T47D (cell line): ENCODE data around the gene FSCB.
"Not testable (repeated sequence)": the region's sequence is repeated elsewhere in the genome, so short reads cannot be mapped to it uniquely, and the experiment has no call there.

Source experiments
- DNase-seq, 2 experiments: peaks; one replicate each; pipeline versions ENCODE4 v3.0.0 to v3.0.0-alpha.2; 2011 to 2012; ENCODE audit warnings: low read depth in 1 of 2, low spot score in 1 of 2
- JUND ChIP-seq: IDR thresholded peaks from 2 replicates; pipeline ENCODE4 v1.6.1; 2012; ENCODE audit warnings: low read depth
- in situ Hi-C: cut with HindIII; loops from 2 replicates; pipeline ENCODE4 v1.10.0; 2016; ENCODE audit warnings: low sequenced_read_pairs, low pct_unique_long_range_greater_than_20kb

FSCB gene

GRCh38 chr14:44507183-44507582 lies at the start of gene FSCB:
Gene FSCB (minus strand): TSS chr14:44507283. CDS start chr14:44506987, 296 bp downstream.
- no peak for TF ChIP-seq JUND
- DNase-seq = no peak
- in situ Hi-C loops = no loop called here

GRCh38 chr14:44531658-44532057 lies 24.6 kb upstream of the FSCB start:
- in situ Hi-C loops = no loop called here
- no peak for DNase-seq
- TF ChIP-seq JUND = no peak

DNA sequence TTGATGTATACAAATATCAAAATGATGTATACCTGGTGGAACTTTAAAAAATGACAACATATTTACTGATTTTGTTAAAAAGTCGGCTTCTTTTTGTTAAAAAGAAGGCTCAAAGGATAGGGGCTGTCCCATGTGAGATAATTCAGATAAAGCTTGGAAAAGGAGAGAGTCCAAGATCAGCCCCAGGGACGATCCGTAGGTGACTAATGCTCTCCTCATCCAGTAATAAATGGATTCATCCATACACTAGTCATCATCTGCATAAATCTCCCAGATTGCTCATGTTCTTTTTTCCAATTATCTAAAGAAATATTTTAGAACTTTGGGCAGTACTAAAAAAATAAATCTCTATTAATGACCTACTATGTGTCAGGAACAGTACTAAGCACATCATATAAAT lies 23.4 kb upstream of the FSCB start:
- in situ Hi-C loops = no loop called here
- no peak for DNase-seq
- TF ChIP-seq JUND = no peak

GRCh38 chr14:44529026-44529425 lies 21.9 kb upstream of the FSCB start:
- in situ Hi-C loops = no loop called here
- TF ChIP-seq JUND = no peak
- no peak for DNase-seq

DNA sequence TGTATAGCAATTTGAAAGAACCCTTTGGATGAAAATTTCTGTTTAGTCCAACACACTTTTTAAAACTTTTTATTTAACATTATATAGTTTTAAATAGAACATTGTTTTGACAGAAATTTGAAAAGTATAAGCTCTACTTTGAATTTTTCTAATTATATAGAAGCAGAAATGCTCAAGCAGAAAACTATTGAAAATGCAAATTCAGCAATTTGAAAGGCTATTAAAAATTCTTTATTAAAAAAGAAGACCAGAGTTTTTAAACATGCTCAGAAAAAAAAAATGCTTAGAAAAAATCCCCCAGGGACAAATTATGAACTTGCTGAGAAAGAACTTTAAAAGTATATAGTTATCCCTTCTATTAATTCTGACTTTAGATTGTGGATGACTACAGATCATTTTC lies 21.1 kb upstream of the FSCB start:
- in situ Hi-C loops = no loop called here
- no peak for TF ChIP-seq JUND
- no peak for DNase-seq

DNA sequence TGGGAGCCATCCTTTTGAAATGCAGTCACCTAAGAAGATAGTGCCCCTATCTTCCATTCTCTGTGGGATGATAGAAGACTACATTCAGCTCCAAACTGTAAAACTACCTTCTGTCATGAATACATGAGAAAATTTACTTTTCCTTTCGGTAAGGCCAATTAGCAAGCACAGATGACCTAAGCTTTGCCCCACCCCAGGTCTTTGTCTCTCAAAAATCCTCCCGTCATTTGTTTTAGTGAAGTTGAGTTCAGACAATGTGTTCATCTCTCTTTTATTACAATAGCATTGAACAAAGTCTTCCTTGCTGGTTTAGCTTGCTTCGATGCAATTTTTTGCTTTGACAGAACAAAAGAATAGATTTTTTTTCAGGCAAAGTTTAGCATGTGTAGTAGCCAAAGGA lies 18.2 kb upstream of the FSCB start:
- TF ChIP-seq JUND = no peak
- in situ Hi-C loops = no loop called here
- DNase-seq = no peak

GRCh38 chr14:44515668-44516067 lies 8.6 kb upstream of the FSCB start:
- in situ Hi-C loops, DNase-seq: not testable (repeated sequence)

DNA sequence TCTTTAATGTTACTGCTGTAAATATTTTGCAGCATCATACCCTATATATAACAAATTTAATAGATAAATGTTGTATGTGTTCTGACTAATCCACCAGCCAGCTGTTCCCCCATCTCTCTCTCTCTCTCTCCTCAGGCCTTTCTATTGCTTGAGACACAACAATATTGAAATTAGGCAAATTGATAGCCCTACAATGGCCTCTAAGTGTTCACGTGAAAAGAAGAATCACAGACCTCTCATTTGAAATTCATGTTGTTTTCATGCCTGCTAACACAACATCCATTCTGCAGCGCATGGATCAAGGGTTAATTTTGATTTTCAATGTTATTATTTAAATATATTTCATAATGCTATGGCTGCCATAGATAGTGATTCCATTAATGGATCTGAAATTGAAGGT lies 1.8 kb upstream of the FSCB start:
- no peak for TF ChIP-seq JUND
- in situ Hi-C loops = no loop called here
- no peak for DNase-seq

- TF ChIP-seq JUND = no peak
- no peak for DNase-seq
- in situ Hi-C loops = no loop called here
Measured at GRCh38 chr14:44505588-44505987, 1.5 kb downstream of the FSCB start.

DNA sequence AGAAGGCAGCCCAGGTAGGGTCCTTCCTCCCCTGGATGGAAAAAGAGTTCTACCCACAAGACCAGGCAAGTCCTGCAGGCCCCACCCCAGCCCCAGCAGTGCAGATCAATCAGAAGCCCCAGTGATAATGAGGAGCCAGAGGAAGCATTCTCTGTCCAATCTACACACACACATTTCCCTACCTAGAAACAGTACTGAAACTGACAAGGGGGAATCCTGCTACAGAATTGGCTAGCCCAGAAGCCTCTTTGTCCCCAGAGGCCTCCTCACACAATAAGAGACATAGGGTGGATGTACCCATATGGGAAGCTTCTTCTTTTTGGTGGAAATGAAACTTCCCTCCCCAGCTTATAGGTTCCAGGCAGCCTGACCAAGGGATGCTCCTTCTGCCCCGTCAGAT lies 9.9 kb downstream of the FSCB start:
- no peak for DNase-seq
- in situ Hi-C loops = no loop called here
- TF ChIP-seq JUND = no peak

GRCh38 chr14:44494137-44494536 lies 12.9 kb downstream of the FSCB start:
- TF ChIP-seq JUND = no peak
- DNase-seq = no peak
- in situ Hi-C loops = no loop called here

DNA sequence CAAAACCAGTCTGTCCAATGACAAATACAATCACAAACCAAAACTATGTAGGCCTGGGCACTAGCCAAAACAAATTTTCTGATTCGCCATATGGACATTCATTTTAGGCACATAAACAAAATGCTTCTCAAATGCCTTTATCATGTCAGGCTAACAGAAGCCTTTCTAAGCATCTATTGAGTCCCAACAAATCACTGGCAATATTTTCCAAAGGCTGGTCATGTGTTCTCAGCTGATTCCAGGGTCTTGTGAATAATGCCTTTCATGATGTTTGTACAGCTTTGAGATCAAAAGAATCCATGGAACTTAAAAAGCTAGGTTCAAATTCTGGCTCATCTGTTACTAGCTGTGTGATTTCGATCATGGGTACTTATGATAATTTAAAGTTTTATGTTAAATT lies 16.1 kb downstream of the FSCB start:
- no peak for TF ChIP-seq JUND
- peak in 1 of 2 experiments; percentile 48 for DNase-seq

GRCh38 chr14:44477953-44478352 lies 29.1 kb downstream of the FSCB start:
- DNase-seq = no peak
- TF ChIP-seq JUND = no peak
- in situ Hi-C loops = no loop called here

More for the DNA sequence above, 16.1 kb downstream of the FSCB start:
- in situ Hi-C loops = no loop called here

DNA sequence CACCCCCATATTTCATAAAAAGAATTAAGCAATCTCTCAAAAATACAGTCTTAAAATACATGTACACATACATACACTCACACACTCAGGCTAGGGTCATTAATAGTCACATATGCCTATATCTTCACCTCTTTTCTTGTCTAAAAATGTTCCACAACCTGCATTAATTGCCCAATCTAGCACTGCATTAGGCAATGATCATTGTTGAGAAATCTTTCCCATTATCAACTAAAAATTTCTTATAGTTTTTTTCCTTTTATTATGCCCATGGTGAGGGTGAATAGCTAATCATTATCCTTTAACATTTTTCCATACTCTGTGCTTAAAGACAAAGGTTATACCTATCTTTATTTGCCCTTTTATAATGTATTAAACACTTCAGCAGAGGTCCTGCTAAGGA lies 38.3 kb downstream of the FSCB start:
- in situ Hi-C loops = no loop called here
- TF ChIP-seq JUND = no peak
- no peak for DNase-seq
